Esophagus (tissue), 2 donors: ENCODE results near the gene ASB14. TPM values are rescaled to one million over a fixed set of nuclear protein-coding genes. Genes with fewer than 3 reads are reported as not detected.
A peak's percentile ranks its signal among the peaks of the same experiment; 100 is the strongest.

Experiments
- H3K27ac ChIP-seq, 2 donors: one replicate each; pipeline ENCODE4 v1.5.1; 2013; ENCODE audit warnings: low read depth in 2 of 2, mild to moderate bottlenecking in 2 of 2, inconsistent platforms in 1 of 2, low read length in 1 of 2, moderate library complexity in 1 of 2
- H3K27me3 ChIP-seq, 2 donors: one replicate each; pipeline ENCODE4 v1.6.1; 2013; ENCODE audit warnings: low read length in 2 of 2, control low read depth in 1 of 2, mild to moderate bottlenecking in 1 of 2; ENCODE audit not compliant: insufficient read depth in 2 of 2, control insufficient read depth in 1 of 2
- H3K36me3 ChIP-seq, 2 donors: one replicate each; pipeline ENCODE4 v1.6.1; 2013; ENCODE audit warnings: low read length in 1 of 2; ENCODE audit not compliant: control insufficient read depth in 2 of 2, insufficient read depth in 2 of 2
- H3K4me1 ChIP-seq, 2 donors: one replicate each; pipeline ENCODE4 v1.6.1; 2013; ENCODE audit warnings: low read length in 1 of 2; ENCODE audit not compliant: control insufficient read depth in 2 of 2, insufficient read depth in 2 of 2
- H3K4me3 ChIP-seq, 2 donors: one replicate each; pipeline ENCODE4 v1.5.1; 2013; ENCODE audit warnings: low read length in 2 of 2, mild to moderate bottlenecking in 2 of 2, low read depth in 1 of 2, moderate library complexity in 1 of 2
- H3K9me3 ChIP-seq, 2 donors: one replicate each; pipeline ENCODE4 v1.6.1; 2013; ENCODE audit warnings: mild to moderate bottlenecking in 2 of 2, low read depth in 1 of 2, low read length in 1 of 2, moderate library complexity in 1 of 2; ENCODE audit not compliant: control insufficient read depth in 2 of 2, insufficient read depth in 1 of 2
- WGBS, 2 donors: extraction: QIAGEN DNeasy Blood & Tissue Kit; methylation state at CpG; one replicate each; pipeline ENCODE4 v1.1.7; 2013; 5-methylcytosine and 5-hydroxymethylcytosine counted together
- polyA plus RNA-seq, 2 donors: library from polyadenylated mRNA; stranded (reverse); fragments of 200-250 nt; gene quantifications; one replicate each; pipeline ENCODE4 v1.2.3, GENCODE V29; 2013
- donor health status: healthy with polysubstance abuse.
- donor health status: Bipolar disorder and iron deficiency.

Gene ASB14
- polyA plus RNA-seq, 2 donors, result 0.06 TPM; not detected in 1

- Histone ChIP-seq H3K4me1 (no peaks in the 10 kb centered on the region), H3K4me3 (peak overlapping the region; percentile 72 to 90), H3K9me3 (no peaks in the 10 kb centered on the region), H3K27me3 (no peaks in the 10 kb centered on the region), H3K36me3 (no peaks in the 10 kb centered on the region), H3K27ac (peak overlapping the region; percentile 89 to 96)
- WGBS, 2 donors, result 0% methylated on average over 55 to 70 of the region's 70 CpGs
These were observed 64.3 kb downstream of the ASB14 start for GRCh38 chr3:57227930-57228751.

GRCh38 chr3:57227204-57227929 is 65.1 kb downstream of the ASB14 start, which contains the start of gene APPL1:
Gene APPL1 (plus strand): TSS chr3:57227729. CDS start chr3:57227884, 155 bp downstream.
- 0 to 1% methylated on average over 70 to 71 of the region's 71 CpGs for WGBS, 2 donors
- Histone ChIP-seq H3K4me1 (no peaks in the 10 kb centered on the region), H3K4me3 (peak within 1 kb of the TSS; percentile 72 to 90), H3K36me3 (no peaks in the 10 kb centered on the region), H3K27me3 (no peaks in the 10 kb centered on the region), H3K9me3 (no peaks in the 10 kb centered on the region), H3K27ac (peak within 1 kb of the TSS; percentile 89 to 96)

GRCh38 chr3:57226176-57226575 is 66.3 kb downstream of the ASB14 start:
- Histone ChIP-seq H3K36me3 (no peaks in the 10 kb centered on the region), H3K27ac (no peak overlapping the region), H3K27me3 (no peaks in the 10 kb centered on the region), H3K4me3 (no peak overlapping the region), H3K9me3 (no peaks in the 10 kb centered on the region), H3K4me1 (no peaks in the 10 kb centered on the region)
- WGBS, 2 donors, result 55 to 64% methylated on average over 2 of the region's 2 CpGs

GRCh38 chr3:57224856-57225255 is 67.6 kb downstream of the ASB14 start:
- Histone ChIP-seq H3K36me3 (no peaks in the 10 kb centered on the region), H3K9me3 (no peaks in the 10 kb centered on the region), H3K4me1 (no peaks in the 10 kb centered on the region), H3K4me3 (no peak overlapping the region), H3K27me3 (no peaks in the 10 kb centered on the region), H3K27ac (no peak overlapping the region)
- 52 to 55% methylated on average over 4 of the region's 4 CpGs for WGBS, 2 donors

GRCh38 chr3:57221883-57222282 is 70.6 kb downstream of the ASB14 start:
- H3K9me3 ChIP-seq, result no peaks in the 10 kb centered on the region
- H3K27ac ChIP-seq, result no peak overlapping the region
- H3K4me1 ChIP-seq, result no peaks in the 10 kb centered on the region
- no peaks in the 10 kb centered on the region for H3K36me3 ChIP-seq
- no peaks in the 10 kb centered on the region for H3K27me3 ChIP-seq
- WGBS, 2 donors, result 49 to 51% methylated on average over 2 of the region's 2 CpGs
- no peak overlapping the region for H3K4me3 ChIP-seq

Other genes starting within 250 kb of the ASB14 start
- under 1 TPM; 0.02 to 0.05 TPM for gene SPATA12, start 232.0 kb downstream of the ASB14 start, polyA plus RNA-seq
- gene IL17RD, start 127.3 kb downstream of the ASB14 start, polyA plus RNA-seq, result under 1 TPM; 0.31 to 0.69 TPM
- 1 to 10 TPM in 1 of 2 donors, under 1 TPM in 1; 0.51 to 1.1 TPM for gene HESX1, start 92.7 kb downstream of the ASB14 start, polyA plus RNA-seq
- gene APPL1, start 65.0 kb downstream of the ASB14 start, polyA plus RNA-seq, result 10 to 100 TPM in 1 of 2 donors, 1 to 10 TPM in 1; 7.8 to 12.8 TPM